WTC11 (cell line): ENCODE results near the gene OTUD3. TPM values are rescaled to one million over a fixed set of nuclear protein-coding genes. Genes with fewer than 3 reads are reported as not detected.

Source experiments
- ATAC-seq: fragments of 200-7000 bp; cut with Tn5 transposase; 2 replicates; pipeline ENCODE4 v1.10.0; 2021; ENCODE audit warnings: mild to moderate bottlenecking, moderate library complexity
- CTCF ChIA-PET: fragments of 300-600 bp; sonication (Branson Sonifier 250); formaldehyde crosslinking; loops from one replicate; lab custom pipeline; 2021; ENCODE audit warnings: antibody characterized with exemption; lab: Charles Lee
- POLR2A ChIA-PET: fragments of 350-600 bp; sonication (Branson Sonifier 250); formaldehyde crosslinking; loops from one replicate; lab custom pipeline; 2021; ENCODE audit warnings: antibody characterized with exemption; lab: Charles Lee
- DNase-seq: peaks from one replicate; pipeline ENCODE4 v3.0.0; 2021; ENCODE audit warnings: low spot score
- H3K27ac Mint-ChIP-seq: 2 replicates; pipeline ENCODE4 v1.8.0; 2021; ENCODE audit warnings: mixed read lengths
- H3K27me3 Mint-ChIP-seq: 2 replicates; pipeline ENCODE4 v1.8.0; 2021; ENCODE audit warnings: low read depth, mild to moderate bottlenecking, moderate library complexity, mixed read lengths
- H3K36me3 Mint-ChIP-seq: 2 replicates; pipeline ENCODE4 v1.8.0; 2021; ENCODE audit warnings: mixed read lengths
- H3K4me1 Mint-ChIP-seq: 2 replicates; pipeline ENCODE4 v1.8.0; 2022; ENCODE audit warnings: mixed read lengths
- H3K4me3 Mint-ChIP-seq: 2 replicates; pipeline ENCODE4 v1.8.0; 2021; ENCODE audit warnings: mild to moderate bottlenecking, moderate library complexity, mixed read lengths
- H3K9me3 Mint-ChIP-seq: 2 replicates; pipeline ENCODE4 v1.8.0; 2021; ENCODE audit warnings: mixed read lengths
- ARID4B ChIP-seq: sonication (generic); formaldehyde crosslinking; IDR thresholded peaks from 2 replicates; pipeline ENCODE4 v1.8.0; 2023; ENCODE audit warnings: missing genetic modification reagents, mild to moderate bottlenecking, borderline replicate concordance
- ATF2 ChIP-seq: sonication (generic); formaldehyde crosslinking; IDR thresholded peaks from 2 replicates; pipeline ENCODE4 v1.8.1; 2022; ENCODE audit warnings: low read depth, missing genetic modification reagents, borderline replicate concordance
- FOXJ3 ChIP-seq: sonication (generic); formaldehyde crosslinking; IDR thresholded peaks from 2 replicates; pipeline ENCODE4 v1.9.0; 2021; ENCODE audit warnings: missing genetic modification reagents, mild to moderate bottlenecking, borderline replicate concordance
- HMGA2 ChIP-seq: fragments of 250-450 bp; sonication (Bioruptor Pico); IDR thresholded peaks from 2 replicates; pipeline ENCODE4 v1.4.0; 2021; ENCODE audit warnings: mild to moderate bottlenecking, moderate library complexity
- KAT7 ChIP-seq: sonication (generic); formaldehyde crosslinking; IDR thresholded peaks from 2 replicates; pipeline ENCODE4 v1.8.1; 2023; ENCODE audit warnings: missing genetic modification reagents, mild to moderate bottlenecking, borderline replicate concordance
- MXD4 ChIP-seq: fragments of 250-450 bp; sonication (Bioruptor Pico); IDR thresholded peaks from 2 replicates; pipeline ENCODE4 v1.8.0; 2021; ENCODE audit warnings: mild to moderate bottlenecking, moderate library complexity, borderline replicate concordance
- NFE2L1 ChIP-seq: sonication (generic); formaldehyde crosslinking; IDR thresholded peaks from 2 replicates; pipeline ENCODE4 v1.8.1; 2023; ENCODE audit warnings: missing genetic modification reagents
- NFYB ChIP-seq: sonication (generic); formaldehyde crosslinking; conservative IDR thresholded peaks from 2 replicates; pipeline ENCODE4 v1.8.0; 2022; ENCODE audit warnings: low read depth, missing genetic modification reagents
- PRDM15 ChIP-seq: sonication (generic); formaldehyde crosslinking; IDR thresholded peaks from 2 replicates; pipeline ENCODE4 v1.8.0; 2022; ENCODE audit warnings: missing genetic modification reagents
- PREB ChIP-seq: sonication (generic); formaldehyde crosslinking; IDR thresholded peaks from 2 replicates; pipeline ENCODE4 v1.8.1; 2022; ENCODE audit warnings: mild to moderate bottlenecking, missing genetic modification reagents, moderate library complexity, borderline replicate concordance
- RELA ChIP-seq: sonication (generic); formaldehyde crosslinking; IDR thresholded peaks from 2 replicates; pipeline ENCODE4 v1.8.1; 2022; ENCODE audit warnings: missing genetic modification reagents, mild to moderate bottlenecking, borderline replicate concordance
- USF1 ChIP-seq: sonication (generic); formaldehyde crosslinking; IDR thresholded peaks from 2 replicates; pipeline ENCODE4 v1.8.0; 2022; ENCODE audit warnings: mild to moderate bottlenecking, missing genetic modification reagents
- ZNF219 ChIP-seq: sonication (generic); formaldehyde crosslinking; IDR thresholded peaks from 2 replicates; pipeline ENCODE4 v1.8.0; 2023; ENCODE audit warnings: missing genetic modification reagents, mild to moderate bottlenecking, borderline replicate concordance
- ZNF281 ChIP-seq: sonication (generic); formaldehyde crosslinking; IDR thresholded peaks from 2 replicates; pipeline ENCODE4 v1.8.0; 2023; ENCODE audit warnings: mild to moderate bottlenecking, missing genetic modification reagents
- total RNA-seq: library from RNA; stranded (reverse); gene quantifications from 3 replicates; pipeline ENCODE4 v1.2.3, GENCODE V29; 2021

Gene OTUD3
- total RNA-seq, 1 experiment from 2014 or later = 16.1 TPM

GRCh38 chr1:19922015-19922688 is 40.0 kb downstream of the OTUD3 start (continued):
- TF ChIP-seq PREB (no peak), ZNF219 (CRISPR knock-in tag) (no peak), USF1 (CRISPR knock-in tag) (no peak), RELA (CRISPR knock-in tag) (no peak), MXD4 (CRISPR knock-in tag) (no peak), FOXJ3 (CRISPR knock-in tag) (no peak), NFE2L1 (CRISPR knock-in tag) (no peak), ATF2 (CRISPR knock-in tag) (no peak), ARID4B (CRISPR knock-in tag) (no peak), ZNF281 (CRISPR knock-in tag) (no peak)

GRCh38 chr1:19923137-19923952 is 41.1 kb downstream of the OTUD3 start, which contains the start of gene PLA2G2E:
Gene PLA2G2E (minus strand): TSS chr1:19923617. CDS start chr1:19923559, 58 bp downstream.
- H3K9me3 Mint-ChIP-seq = peaks cover 15% of the 10 kb centered on the region
- no peak within 1 kb of the TSS for H3K4me3 Mint-ChIP-seq
- DNase-seq (no peak), ATAC-seq (no peak; the same call in 1 of the 2 replicates)
- H3K4me1 Mint-ChIP-seq = 0 out of 2 replicates have a peak, but pooled peaks cover 5% of the 10 kb centered on the region
- H3K27me3 Mint-ChIP-seq = no peaks in the 10 kb centered on the region; the same call in 1 of the 2 replicates
- no peaks in the 10 kb centered on the region for H3K36me3 Mint-ChIP-seq
- POLR2A ChIA-PET = no interaction called here
- CTCF ChIA-PET = interaction anchor here (0.6 to 0.8 kb wide), 2 partner anchors 181 to 230 kb away, joined by 3 to 4 read pairs; no protein-coding TSS in a partner anchor
- H3K27ac Mint-ChIP-seq = no peak within 1 kb of the TSS
- no peak for TF ChIP-seq NFYB (CRISPR knock-in tag)
- TF ChIP-seq FOXJ3 (CRISPR knock-in tag) = no peak
- no peak for TF ChIP-seq HMGA2 (CRISPR knock-in tag)
- no peak for TF ChIP-seq KAT7
- no peak for TF ChIP-seq PRDM15
